GDM1 (cell line): ENCODE measurements around the gene HBG1.
"Not testable (repeated sequence)": the region's sequence is repeated elsewhere in the genome, so short reads cannot be mapped to it uniquely, and the experiment has no call there.

Source experiments
- DNase-seq: peaks from one replicate; lab custom pipeline; 2025; lab: John Stamatoyannopoulos, UW

The HBG1 gene

DNA sequence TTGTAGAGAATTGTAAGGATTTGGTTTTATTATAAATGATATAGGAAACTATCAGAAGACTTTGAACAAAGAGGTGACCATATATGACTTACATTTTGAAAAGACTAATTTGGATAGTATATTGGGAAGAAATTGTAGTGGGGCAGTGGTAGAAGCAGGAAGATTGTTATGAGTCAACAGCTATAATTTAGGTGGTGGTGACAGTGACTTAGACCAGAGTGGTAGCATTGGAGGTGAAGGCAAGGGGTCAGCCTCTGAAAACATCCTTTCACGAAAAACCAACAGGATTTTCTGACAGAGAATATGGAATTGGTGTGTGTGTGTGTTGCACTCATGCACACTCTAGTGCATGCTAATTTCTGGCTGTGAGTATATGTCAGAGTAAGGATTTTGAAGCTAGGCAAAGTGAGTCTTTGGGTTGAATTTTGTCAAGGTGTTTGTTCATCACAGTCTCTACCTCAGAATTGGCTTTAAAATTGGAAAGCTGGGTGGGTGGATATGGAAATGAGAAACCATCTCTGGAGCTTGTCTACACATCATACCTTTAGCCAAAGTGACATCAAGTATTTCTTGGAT lies 28.2 kb upstream of the HBG1 start:
- DNase-seq = no peak

- no peak for DNase-seq
Observed at GRCh38 chr11:5276697-5277096, 27.0 kb upstream of the HBG1 start.

- no peak for DNase-seq
Observed at GRCh38 chr11:5275369-5276110, 25.9 kb upstream of the HBG1 start.

DNA sequence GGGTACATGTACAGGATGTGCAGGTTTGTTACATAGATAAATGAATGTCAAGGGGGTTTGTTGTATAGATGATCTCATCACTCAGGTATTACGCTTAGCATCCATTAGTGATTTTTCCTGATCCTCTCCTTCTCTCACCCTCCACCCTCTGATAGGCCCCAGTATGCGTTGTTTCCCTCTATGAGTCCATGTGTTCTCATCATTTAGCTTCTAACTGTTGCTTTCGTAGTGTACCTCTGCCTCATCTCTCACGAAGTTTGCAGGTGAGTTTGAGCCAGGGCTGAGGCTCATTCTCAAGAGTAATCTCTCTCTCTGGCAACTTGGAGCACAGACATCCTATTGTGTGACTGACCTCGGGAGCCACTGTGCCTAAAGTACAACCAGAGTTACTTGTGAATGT lies 24.7 kb upstream of the HBG1 start:
- no peak for DNase-seq

DNA sequence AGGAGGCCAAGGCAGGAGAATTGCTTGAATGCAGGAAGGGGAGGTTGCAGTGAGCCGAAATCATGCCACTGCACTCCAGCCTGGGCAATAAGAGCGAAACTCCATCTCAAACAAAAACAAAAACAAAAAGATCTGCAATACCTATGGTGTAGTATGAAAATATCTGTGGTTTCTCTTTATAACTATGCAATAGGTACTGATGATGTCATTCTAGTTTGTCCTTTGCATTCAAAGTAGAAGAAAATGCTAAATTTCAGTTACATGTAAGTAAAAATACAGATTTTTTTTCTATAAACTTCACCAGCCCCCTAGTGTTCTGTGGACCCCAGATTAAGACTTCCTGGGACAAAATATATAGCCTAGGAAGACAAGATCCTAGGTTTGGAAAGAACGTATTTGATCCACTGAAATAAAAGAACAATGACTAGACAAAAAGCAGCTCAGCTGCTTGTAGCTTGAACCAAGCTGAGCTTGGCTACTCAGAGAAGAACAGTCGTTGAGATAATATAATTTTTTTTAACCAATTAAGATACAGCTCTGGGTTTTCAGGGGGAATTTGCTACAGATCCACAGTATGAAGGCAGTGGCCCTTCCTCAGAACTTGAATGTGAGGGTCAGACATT lies 22.8 kb upstream of the HBG1 start:
- DNase-seq = no peak

GRCh38 chr11:5269715-5270147 lies 20.1 kb upstream of the HBG1 start, which contains the start of gene HBE1:
TSS of gene HBE1 (minus strand) at chr11:5269945. CDS start at chr11:5269890, 55 bp downstream.
- no peak for DNase-seq

- DNase-seq = no peak
Observed at GRCh38 chr11:5267033-5267563, 17.4 kb upstream of the HBG1 start.

DNA sequence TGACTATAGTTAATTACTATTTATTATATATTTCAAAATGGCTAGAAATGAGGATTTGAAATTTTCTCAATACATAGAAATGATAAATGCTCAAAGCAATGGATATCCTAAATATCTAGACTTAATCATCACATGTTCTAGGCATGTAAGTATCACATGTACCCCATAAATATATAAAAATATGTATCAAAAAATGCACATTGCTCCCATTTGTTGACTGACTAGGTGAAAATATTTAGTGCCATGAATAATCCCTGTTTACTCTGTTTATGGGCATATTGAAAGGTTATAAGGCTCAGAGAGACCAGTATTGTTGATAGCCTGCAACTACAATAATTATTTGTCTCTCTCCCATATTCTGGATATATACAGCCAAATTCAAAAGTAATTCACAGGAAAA lies 17.0 kb upstream of the HBG1 start:
- no peak for DNase-seq

DNA sequence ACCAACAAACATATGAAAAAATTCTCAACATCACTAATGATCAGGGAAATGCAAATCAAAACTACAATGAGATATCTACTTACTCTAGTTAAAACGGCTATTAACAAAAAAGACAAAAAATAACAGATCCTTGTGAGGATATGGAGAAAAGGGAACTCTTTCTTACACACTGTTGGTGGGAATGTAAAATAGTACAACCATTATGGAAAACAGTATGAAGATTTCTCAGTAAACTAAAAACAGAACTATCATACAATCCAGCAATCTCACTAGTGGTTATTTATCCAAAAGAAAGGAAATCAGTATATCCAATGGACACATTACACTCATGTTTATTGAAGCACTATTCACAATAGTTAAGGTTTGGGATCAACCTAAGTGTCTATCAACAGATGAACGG lies 16.2 kb upstream of the HBG1 start:
- no peak for DNase-seq

DNA sequence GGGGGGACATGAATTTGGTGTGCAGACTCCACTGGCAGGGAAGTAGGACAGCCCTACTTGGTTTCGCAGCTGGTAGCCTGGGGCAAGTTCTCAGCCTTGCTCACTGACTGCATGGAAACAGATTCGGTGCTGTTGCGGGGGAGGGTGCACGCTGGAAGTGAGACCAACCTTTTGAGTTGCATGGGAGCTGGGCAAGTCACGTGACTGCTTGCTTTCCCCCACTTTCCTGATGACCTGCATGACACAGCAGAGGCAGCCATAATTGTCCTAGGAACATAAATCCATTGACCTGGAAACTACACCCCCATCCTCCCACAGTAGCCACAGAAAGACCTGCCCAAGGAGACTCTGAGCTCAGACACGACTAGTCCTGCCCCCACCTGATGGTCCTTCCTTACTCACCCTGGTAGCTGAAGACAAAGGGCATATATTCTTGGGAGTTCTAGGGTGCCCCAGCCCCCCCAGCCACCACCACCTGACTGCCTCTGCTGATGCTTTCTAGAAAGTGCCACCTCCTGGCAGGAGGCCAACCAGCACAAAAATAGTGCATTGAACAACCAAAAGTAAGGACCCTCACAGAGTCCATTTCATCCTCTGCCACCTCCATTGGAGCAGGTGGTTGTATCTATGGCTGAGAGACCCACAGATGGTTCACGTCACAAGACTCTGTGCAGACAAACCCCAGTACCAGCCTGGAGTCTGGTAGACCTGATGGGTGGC lies 9.0 kb upstream of the HBG1 start:
- no peak for DNase-seq

GRCh38 chr11:5257296-5257695 lies 7.6 kb upstream of the HBG1 start:
- DNase-seq = no peak

DNA sequence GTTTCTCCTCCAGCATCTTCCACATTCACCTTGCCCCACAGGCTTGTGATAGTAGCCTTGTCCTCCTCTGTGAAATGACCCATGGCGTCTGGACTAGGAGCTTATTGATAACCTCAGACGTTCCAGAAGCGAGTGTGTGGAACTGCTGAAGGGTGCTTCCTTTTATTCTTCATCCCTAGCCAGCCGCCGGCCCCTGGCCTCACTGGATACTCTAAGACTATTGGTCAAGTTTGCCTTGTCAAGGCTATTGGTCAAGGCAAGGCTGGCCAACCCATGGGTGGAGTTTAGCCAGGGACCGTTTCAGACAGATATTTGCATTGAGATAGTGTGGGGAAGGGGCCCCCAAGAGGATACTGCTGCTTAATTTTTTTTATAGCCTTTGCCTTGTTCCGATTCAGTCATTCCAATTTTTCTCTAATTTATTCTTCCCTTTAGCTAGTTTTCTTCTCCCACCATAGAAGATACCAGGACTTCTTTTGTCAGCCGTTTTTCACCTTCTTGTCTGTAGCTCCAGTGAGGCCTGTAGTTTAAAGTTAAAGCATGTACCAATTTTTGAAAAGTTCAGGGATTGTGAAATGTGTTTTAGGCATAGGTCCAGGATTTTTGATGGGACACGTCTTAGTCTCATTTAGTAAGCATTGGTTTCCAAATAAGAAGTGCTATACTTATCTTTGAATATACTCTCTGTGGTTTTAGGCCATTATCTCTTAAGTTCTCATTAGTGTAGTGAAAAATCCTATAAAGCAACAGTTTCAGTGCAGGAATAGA lies 5.2 kb upstream of the HBG1 start, which contains the start of gene HBG2:
HBG2 (minus strand) TSS at position 136 of the 768 bp plus-strand sequence; CDS start at position 83, 53 bp downstream.
- DNase-seq = not testable (repeated sequence)

DNA sequence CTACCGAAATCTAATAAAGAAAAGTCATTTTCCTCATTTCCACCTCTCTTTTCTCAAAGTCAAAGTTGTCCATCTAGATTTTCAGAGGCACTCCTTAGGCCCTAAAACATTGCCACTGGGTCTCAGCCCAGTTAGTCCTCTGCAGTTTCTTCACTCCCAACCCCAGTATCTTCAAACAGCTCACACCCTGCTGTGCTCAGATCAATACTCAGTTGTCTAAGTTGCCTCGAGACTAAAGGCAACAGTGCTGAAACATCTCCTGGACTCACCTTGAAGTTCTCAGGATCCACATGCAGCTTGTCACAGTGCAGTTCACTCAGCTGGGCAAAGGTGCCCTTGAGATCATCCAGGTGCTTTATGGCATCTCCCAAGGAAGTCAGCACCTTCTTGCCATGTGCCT lies 4.4 kb upstream of the HBG1 start:
- DNase-seq = not testable (repeated sequence)

GRCh38 chr11:5253440-5253839 lies 3.8 kb upstream of the HBG1 start:
- not testable (repeated sequence) for DNase-seq

DNA sequence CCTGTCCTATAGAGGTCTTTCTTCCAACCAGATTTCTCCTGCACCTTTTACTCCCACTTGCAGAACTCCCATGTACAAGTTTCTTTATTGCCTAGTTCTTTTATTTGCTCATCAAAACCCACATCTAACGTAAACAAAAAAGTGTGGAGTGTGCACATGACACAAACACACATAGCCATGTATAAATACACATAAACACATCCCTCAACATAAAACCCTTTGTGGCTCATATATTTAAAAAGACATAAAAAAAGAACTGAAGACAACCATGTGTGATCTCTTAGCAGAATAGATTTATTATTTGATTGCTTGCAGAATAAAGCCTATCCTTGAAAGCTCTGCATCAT lies 3.2 kb upstream of the HBG1 start:
- DNase-seq = no peak

- DNase-seq = no peak
Observed at GRCh38 chr11:5252192-5252918, 2.7 kb upstream of the HBG1 start.

GRCh38 chr11:5251746-5252145 lies 2.1 kb upstream of the HBG1 start:
- DNase-seq = no peak

- no peak for DNase-seq
Observed at GRCh38 chr11:5250543-5251204, 1.0 kb upstream of the HBG1 start.

DNA sequence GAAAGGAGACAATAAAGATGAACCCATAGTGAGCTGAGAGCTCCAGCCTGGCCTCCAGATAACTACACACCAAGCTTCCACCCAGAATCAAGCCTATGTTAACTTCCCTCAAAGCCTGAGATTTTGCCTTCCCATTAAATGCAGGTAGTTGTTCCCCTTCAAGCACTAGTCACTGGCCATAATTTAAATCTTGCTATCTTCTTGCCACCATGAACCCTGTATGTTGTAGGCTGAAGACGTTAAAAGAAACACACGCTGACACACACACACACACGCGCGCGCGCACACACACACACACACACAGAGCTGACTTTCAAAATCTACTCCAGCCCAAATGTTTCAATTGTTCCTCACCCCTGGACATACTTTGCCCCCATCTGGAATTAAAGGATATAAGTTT lies 1.2 kb downstream of the HBG1 start:
- not testable (repeated sequence) for DNase-seq

DNA sequence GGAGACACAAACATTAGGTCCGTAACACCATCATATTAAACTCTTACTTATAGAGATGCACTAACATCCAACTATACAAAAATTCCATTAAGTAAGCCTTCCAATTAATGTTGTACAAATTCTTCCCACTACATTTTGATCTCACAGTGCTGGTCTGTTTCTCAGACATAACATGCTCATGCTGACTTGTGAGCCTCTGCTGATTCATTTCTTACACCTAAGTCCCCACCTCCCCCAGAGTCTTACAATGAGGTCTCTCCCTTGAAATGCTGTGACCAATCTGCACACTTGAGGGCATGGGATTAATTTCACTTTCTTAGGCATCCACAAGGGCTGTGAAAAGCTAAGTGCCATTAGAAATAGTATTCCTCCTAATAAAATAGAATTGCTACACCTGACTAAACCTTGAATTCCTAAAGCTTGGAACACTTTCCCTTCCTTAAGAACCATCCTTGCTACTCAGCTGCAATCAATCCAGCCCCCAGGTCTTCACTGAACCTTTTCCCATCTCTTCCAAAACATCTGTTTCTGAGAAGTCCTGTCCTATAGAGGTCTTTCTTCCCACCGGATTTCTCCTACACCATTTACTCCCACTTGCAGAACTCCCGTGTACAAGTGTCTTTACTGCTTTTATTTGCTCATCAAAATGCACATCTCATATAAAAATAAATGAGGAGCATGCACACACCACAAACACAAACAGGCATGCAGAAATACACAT lies 2.0 kb downstream of the HBG1 start:
- no peak for DNase-seq
